ENCODE measurements around the gene SMOC2.

Gene SMOC2

DNA sequence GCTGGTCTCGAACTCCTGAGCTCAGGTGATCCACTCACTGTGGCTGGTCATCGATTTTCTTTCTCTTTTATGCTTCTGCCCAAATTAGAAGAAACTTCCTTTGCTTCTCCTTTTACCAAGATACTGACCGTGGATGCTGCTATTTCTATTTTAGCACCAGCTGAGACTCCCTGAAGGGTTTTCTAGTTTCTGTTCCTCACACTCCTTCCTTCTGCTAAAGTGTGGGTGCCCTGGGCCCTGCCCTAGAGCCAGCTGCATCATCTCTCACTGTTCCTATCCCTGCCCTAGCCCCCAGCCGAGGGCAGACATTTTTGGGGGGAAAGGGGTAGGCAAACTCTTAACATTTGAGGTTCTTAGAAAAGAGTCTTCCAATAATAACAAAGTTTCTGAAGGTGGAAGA is 6.3 kb downstream of the SMOC2 start:
- DNase-seq: no peak

- no peak for DNase-seq
Measured at GRCh38 chr6:168447700-168448099, 6.7 kb downstream of the SMOC2 start.

- DNase-seq: no peak
Measured at GRCh38 chr6:168448243-168448855, 7.4 kb downstream of the SMOC2 start.

DNA sequence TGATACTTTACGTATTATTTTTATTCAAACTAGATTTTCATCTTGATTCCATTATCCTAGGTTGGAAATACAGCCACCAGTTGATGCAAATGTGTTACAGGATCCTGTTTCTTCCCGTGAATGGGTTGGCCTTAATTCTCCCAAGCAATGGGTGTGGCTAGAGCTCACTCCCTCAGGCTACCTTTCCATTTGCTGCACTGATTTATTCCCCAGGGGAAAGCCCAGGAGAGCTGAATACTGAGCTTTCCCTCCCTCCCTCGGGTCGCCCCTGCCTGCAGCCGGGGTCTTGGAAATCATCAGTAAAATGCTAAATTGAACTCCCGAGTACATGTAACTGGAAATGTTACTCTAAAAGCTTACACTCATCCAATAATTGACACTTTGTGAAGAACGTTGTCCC is 9.9 kb downstream of the SMOC2 start:
- DNase-seq: no peak

DNA sequence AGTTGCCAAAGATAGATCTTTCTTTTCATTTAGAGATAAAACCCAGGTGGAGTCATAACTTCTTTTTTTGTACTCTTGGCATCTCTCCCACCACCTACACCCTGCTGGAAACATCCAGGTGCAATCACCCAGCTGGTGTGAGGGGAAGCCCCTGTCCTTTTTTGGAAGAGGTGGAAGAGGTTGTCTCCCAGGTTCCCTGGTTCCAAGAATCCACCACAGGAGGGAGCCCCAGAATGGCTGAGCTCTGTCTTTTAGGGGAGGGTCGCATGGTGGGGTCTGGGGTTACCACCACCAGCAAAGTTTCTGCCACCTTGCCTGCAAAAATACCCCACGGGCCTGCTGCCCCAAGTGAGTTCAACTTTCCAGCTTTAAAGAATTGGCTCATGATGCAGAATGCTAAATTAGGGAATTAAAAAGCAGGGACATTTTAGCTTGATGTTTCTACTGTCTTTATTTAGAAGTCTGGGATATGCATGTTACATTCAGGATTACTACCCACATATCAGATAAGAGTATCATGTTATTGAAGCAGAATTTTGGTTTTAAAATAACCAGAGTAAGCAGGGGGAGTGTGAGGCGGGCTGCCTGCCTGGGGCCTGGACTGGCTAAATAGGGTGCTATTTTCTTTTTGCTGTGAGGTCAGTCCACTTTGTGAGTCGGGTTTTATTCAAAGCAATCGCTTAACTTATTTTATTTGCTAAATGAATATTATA is 11.0 kb downstream of the SMOC2 start:
- no peak for DNase-seq

DNA sequence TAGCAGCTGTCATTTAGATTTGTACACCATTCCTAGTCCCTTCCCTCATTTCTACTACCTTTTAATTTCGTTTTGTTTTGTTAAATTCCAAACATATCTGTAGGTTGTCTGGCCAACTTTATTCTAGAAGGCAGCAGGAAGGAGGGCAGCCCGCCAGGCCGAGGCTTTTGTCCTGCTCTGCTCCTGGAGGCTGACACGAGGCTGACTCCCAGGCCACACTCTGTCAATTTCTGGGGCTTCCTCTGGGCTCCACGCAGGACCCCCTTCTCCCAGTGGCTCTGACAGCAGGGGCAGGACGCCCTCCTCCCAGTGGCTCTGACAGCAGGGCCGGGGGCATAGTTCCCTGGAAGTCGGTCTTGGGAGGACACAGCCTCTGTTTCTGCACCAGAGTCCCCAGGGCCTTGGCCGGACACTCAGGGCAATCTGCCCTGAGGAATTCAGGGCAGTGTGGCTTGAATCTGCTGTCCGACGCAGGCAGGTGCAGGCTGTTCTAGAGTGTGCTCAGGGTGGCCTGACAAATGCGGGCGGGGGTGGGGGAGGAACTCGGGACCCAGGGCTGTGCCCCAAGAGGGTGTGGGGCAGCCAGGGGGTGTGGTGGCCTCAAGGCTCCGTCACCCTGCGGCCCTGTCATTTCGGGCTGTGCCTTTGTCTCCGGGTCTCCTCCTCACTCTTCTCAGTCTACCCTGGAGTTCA is 11.8 kb downstream of the SMOC2 start:
- no peak for DNase-seq

DNA sequence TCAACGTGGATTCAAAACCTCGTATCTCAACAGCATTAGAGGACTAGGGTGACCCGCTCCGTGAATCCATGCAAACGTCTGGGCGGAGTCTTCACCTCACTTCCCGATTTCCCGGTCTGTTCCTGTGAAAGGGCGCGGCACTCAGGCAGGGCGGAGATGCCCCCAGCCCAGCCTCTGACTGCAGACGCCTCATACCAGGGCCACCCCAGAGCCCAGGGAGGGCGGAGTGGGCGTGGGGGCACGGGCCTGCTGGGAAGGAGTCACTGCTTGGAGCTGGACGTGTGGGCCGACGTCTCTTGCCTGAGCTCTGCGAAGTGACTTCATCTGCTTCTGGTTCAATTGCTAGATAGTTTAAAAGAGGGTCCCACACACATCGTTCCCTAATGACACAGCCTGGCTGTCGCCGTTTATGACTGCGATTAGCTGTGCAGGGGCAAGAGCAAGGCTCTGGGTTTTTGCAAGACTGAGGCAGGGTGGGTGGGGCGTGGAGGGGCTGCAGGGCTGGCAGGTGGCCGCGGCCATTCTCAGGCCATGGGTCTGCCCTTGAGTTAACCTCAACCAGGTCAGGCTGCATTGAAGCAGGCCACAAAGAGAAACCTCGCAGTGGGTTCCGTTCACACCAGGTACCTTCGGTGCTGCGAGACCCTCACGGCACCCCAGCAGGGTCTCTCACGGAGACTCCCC is 15.0 kb downstream of the SMOC2 start:
- no peak for DNase-seq

DNA sequence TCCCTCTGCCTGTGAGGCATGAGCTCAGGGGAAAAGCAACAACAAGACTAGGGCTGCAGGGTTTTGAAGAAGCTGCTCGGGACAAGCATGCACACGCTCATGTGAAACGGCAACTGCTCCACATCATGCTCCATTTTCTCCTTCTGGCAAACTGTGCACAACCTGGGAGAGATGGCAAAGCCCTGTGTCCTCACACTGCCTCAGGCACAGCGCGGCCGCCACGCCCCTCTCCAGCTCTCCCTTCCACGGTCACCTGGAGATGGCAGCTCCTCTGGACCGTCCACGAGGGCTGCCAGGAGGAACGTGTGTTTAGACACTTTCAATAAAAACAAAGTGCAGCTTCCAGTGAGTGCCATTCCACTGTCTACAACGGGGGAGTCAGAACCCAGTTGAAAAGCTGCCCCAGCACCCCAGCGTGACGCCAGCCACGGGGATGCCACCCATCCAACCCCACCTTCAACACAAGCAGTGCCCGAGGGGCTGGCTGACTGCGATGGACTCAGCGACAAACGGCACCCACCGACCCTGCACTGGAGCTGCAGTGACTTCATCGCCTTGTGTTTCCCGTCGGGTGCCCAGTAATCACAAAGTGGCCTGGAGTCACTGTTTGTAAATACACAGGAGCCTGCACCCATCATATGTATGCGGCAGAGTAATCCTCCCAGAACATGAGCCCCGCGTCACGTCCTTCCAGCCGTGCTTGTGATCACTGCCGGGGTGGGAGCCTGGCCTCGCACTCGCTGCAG is 16.1 kb downstream of the SMOC2 start:
- DNase-seq: no peak

- no peak for DNase-seq
Measured at GRCh38 chr6:168457653-168457934, 16.6 kb downstream of the SMOC2 start.

- no peak for DNase-seq
Measured at GRCh38 chr6:168458101-168458500, 17.1 kb downstream of the SMOC2 start.

DNA sequence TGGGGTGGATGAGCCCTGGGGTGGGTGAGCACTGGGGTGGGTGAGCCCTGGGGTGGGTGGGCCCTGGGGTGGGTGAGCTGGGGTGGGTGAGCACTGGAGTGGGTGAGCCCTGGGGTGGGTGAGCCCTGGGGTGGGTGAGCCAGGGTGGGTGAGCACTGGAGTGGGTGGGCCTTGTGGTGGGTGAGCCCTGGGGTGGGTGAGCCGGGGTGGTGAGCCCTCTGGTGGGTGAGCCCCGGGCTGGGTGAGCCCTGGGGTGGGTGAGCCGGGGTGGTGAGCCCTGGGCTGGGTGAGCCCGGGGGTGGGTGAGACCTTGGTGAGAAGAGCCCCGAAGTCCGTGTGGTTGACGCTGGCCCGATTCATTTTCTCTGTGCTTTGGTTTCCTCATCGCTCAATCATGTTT is 18.6 kb downstream of the SMOC2 start:
- DNase-seq: no peak

- no peak for DNase-seq
Measured at GRCh38 chr6:168462289-168462853, 21.4 kb downstream of the SMOC2 start.

DNA sequence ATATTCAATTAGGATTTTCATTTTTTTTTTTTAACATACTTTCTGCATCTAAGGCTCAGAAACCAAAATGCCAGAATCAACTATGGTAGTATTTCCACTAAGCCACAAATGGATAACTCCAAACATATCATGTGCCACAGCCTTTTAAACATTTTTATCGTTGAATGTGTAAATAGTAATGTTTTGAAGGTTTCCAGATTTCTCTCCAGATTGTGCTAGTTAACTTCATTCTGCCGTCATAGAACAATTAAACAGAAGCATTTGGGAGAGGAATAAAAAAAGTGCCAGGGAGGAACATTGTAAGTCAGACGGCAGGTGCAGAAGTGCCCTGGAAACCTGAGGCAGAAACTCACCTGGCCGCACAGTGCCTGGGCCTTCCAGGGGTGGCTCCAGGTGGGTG is 23.6 kb downstream of the SMOC2 start:
- no peak for DNase-seq

DNA sequence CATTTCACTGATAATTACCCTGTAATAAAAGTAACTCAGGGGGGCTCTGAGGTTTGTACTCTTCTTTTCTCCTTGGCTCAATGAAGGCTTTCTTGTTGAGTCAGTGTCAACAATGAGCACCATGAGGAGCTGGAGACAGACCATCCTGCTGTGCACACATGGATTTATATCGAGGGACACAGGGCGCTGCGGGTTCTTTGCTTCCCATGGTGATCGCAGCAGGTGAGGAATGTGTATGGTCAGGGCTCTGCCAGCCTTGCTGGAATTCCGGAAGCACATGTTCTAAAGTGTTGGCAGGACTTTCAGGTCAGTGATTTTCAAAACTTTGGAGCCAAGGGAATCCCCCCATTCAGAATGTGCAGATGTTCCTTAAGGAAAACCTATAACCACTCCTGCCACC is 27.1 kb downstream of the SMOC2 start:
- DNase-seq: no peak

DNA sequence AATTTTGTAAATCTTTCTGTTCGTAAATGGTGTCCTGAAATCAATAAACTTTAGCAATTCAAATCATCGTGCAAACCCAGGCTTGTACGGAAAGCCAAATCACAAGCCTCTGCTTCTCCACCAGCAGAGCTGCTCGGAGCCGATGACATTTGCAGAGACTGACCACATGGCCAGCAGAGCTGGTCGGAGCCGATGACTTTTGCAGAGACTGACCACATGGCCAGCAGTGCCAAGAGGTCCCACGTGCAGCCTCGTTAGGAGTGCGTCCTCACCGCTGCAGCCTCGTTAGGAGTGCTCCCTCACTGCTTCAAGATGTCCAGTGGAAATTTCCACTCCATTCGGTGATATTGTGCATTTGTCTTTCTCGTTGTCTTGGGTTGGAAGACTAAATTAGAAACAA is 28.5 kb downstream of the SMOC2 start:
- DNase-seq: no peak

- DNase-seq: no peak
Measured at GRCh38 chr6:168469926-168470325, 28.9 kb downstream of the SMOC2 start.

- no peak for DNase-seq
Measured at GRCh38 chr6:168472363-168472762, 31.4 kb downstream of the SMOC2 start.

DNA sequence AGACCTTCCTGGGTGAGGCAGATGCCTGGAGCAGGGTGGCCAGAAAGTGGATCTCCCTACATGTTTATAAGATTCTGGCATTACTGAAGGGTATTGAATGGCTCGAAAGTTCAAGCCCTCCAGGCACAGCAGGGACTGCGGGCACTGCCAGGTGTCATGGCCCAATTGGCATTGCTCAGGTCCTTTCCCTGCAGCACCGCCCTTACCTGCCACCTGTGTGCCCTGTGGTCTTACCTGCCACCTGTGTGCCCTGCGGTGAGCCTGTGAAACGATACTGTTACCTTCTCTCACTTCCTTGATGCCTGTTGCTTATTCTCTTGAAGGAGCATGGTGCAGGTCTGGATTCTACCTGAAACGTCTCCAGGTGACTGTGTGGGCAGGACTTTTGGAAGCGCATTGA is 32.2 kb downstream of the SMOC2 start:
- DNase-seq: no peak

DNA sequence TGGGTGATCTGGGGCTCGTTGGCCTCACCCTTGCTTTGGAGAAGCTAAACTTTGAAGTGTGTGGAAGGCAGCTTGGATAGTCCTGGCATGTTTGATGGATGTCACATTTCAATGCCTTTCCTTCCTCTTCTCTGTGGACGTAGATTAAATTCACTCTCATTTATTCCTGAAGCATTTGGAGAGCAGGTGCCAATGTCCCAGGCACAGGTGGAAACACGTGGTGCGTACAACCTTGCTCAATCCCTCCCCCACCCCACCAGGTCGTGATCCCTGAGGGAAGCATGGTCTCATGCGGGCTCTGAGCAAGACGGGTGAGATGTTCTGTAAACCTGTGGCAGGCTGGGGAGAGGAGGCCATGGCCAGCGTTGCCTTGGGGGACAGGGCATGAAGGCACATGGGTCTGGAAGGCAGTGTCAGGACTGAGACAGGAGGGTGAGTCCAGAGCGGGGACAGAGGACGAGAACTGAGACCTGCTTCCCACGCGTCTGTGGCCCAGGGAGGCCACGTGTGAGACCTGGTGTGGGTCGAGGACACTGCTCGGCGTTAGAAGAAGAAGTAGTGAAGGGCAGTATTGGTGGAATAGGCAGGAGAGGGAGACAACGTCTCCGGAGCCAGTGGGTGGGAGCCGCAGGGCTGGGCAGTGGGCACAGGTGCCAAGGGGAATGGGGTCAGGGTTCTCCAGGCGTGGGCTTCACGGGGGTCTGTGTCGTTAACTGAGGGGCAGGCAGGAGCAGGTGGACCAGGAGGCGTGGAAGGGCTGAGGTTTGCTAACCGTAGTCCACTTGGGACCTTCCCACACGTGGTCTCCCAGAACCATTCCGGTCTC is 34.4 kb downstream of the SMOC2 start:
- no peak for DNase-seq

DNA sequence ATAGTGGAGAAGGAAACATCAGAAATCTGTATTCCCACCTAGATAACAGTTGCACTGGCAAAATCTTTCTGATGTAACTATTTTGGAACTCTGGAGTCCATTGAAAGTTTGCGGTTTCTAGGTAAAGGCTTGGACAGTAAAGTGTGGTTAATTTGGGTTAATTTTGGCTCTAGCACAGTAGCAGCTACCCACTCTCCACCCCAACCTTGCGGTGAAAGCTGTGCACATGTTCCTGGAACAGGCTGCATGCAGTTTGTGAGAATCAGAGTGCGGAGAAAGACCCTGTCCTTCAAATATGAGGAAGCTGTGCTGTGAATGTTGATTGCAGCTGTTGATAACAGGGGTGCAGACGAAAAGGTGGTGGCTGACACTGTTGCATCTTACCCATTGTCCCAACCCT is 38.4 kb downstream of the SMOC2 start:
- no peak for DNase-seq

- no peak for DNase-seq
Measured at GRCh38 chr6:168480481-168480880, 39.5 kb downstream of the SMOC2 start.

GRCh38 chr6:168485818-168486217 is 44.8 kb downstream of the SMOC2 start:
- DNase-seq: no peak

Measured in activated CD8-positive, alpha-beta memory T cell treated with anti-CD3 and anti-CD28 coated beads, Interleukin-2, amount 50 U/mL, for 48 hours (primary cell).